Tibial nerve (tissue), 4 donors: ENCODE results near the gene CRYM.

ENCODE experiments used
- CTCF ChIP-seq, 5 experiments: fragments of 200-600 bp in 3 of 5; fragments of 450-650 bp in 2 of 5; sonication (generic) in 3 of 5; IDR thresholded peaks; one replicate each; pipeline ENCODE4 v1.5.1; 2016 to 2019; ENCODE audit warnings: antibody characterized with exemption in 5 of 5, mild to moderate bottlenecking in 3 of 5, moderate library complexity in 2 of 5
- EP300 ChIP-seq, 2 donors: sonication (generic); formaldehyde crosslinking; IDR thresholded peaks; one replicate each; pipeline ENCODE4 v1.6.1; 2017; ENCODE audit warnings: antibody characterized with exemption in 2 of 2, mild to moderate bottlenecking in 1 of 2
- POLR2A ChIP-seq, 2 donors: fragments of 450-650 bp; IDR thresholded peaks; one replicate each; pipeline ENCODE4 v1.6.1; 2017; ENCODE audit warnings: antibody characterized with exemption in 2 of 2, mild to moderate bottlenecking in 2 of 2, moderate library complexity in 2 of 2

- TF ChIP-seq POLR2A (IDR thresholded peaks at IDR 0.05) (no peak), CTCF (IDR thresholded peaks at IDR 0.05) (no peak), EP300 (IDR thresholded peaks at IDR 0.05) (no peak)
Observed at GRCh38 chr16:21250072-21250923, 27.8 kb downstream of the CRYM start.
